IMR-90 (cell line): ENCODE data around the gene FRMD3. TPM values are rescaled to one million over a fixed set of nuclear protein-coding genes. Genes with fewer than 3 reads are reported as not detected.

Experiments used
- ATAC-seq: fragments of 200-7000 bp; cut with Tn5 transposase; 2 replicates; pipeline ENCODE4 v1.9.1; 2020; ENCODE audit warnings: low read depth, mild to moderate bottlenecking, moderate library complexity
- BruUV-seq: library from RNA; stranded (reverse); fragments of 400-500 nt; replicated peaks from 2 replicates; lab custom pipeline; 2021; lab: Mats Ljungman, UMichigan
- CTCF ChIA-PET: fragments of 300-600 bp; formaldehyde crosslinking; extraction: SDS; loops from one replicate; lab custom pipeline; 2021; ENCODE audit warnings: antibody characterized with exemption; lab: Yijun Ruan, JAX
- POLR2A ChIA-PET: fragments of 300-600 bp; sonication (Branson Sonifier 250); formaldehyde crosslinking; loops from one replicate; lab custom pipeline; 2022; ENCODE audit warnings: antibody characterized with exemption; ENCODE audit not compliant: unreplicated experiment; lab: Charles Lee
- DNase-seq: peaks from one replicate; pipeline ENCODE4 v3.0.0; 2013
- H2AFZ ChIP-seq: replicated peaks from 2 replicates; pipeline ENCODE3; 2013; ENCODE audit warnings: low read length, mild to moderate bottlenecking; ENCODE audit not compliant: poor library complexity
- H2AK5ac ChIP-seq: 2 replicates; pipeline ENCODE4 v1.6.1; 2013; ENCODE audit warnings: low read depth, low read length, inconsistent platforms
- H2AK9ac ChIP-seq: replicated peaks from 2 replicates; pipeline ENCODE3; 2013; ENCODE audit warnings: mild to moderate bottlenecking, low read depth, low read length, moderate library complexity; ENCODE audit not compliant: poor library complexity
- H2BK120ac ChIP-seq: 2 replicates; pipeline ENCODE4 v1.6.1; 2013; ENCODE audit warnings: low read depth, low read length, inconsistent platforms
- H2BK15ac ChIP-seq: 3 replicates; pipeline ENCODE4 v1.6.1; 2013; ENCODE audit warnings: low read depth, low read length, inconsistent platforms
- H2BK20ac ChIP-seq: 2 replicates; pipeline ENCODE4 v1.6.1; 2013; ENCODE audit warnings: low read depth, mild to moderate bottlenecking, inconsistent platforms, low read length, moderate library complexity
- H2BK5ac ChIP-seq: 2 replicates; pipeline ENCODE4 v1.6.1; 2013; ENCODE audit warnings: mild to moderate bottlenecking, low read depth, low read length, inconsistent platforms; ENCODE audit not compliant: poor library complexity, severe bottlenecking
- H3K14ac ChIP-seq: replicated peaks from 2 replicates; pipeline ENCODE4 v1.6.1; 2013; ENCODE audit warnings: low read depth, low read length, inconsistent platforms
- H3K18ac ChIP-seq: 2 replicates; pipeline ENCODE4 v1.6.1; 2013; ENCODE audit warnings: low read depth, low read length, control low read depth
- H3K23ac ChIP-seq: 2 replicates; pipeline ENCODE4 v1.6.1; 2013; ENCODE audit warnings: low read depth, low read length, inconsistent platforms
- H3K27ac ChIP-seq: 2 replicates; pipeline ENCODE4 v1.5.1; 2013; ENCODE audit warnings: mild to moderate bottlenecking, control low read depth, low read length; ENCODE audit not compliant: insufficient read depth
- H3K27me3 ChIP-seq: 2 replicates; pipeline ENCODE4 v1.6.1; 2013; ENCODE audit warnings: low read length; ENCODE audit not compliant: control insufficient read depth, insufficient read depth
- H3K36me3 ChIP-seq: 2 replicates; pipeline ENCODE4 v1.6.1; 2013; ENCODE audit warnings: low read length, mixed read lengths; ENCODE audit not compliant: control insufficient read depth, insufficient read depth
- H3K4ac ChIP-seq: 2 replicates; pipeline ENCODE4 v1.6.1; 2013; ENCODE audit warnings: low read depth, low read length, inconsistent platforms
- H3K4me1 ChIP-seq: 2 replicates; pipeline ENCODE4 v1.6.1; 2013; ENCODE audit warnings: low read length, mixed read lengths; ENCODE audit not compliant: control insufficient read depth, insufficient read depth
- H3K4me2 ChIP-seq: 2 replicates; pipeline ENCODE4 v1.6.1; 2013; ENCODE audit warnings: low read depth, mild to moderate bottlenecking, control low read depth, low read length, moderate library complexity
- H3K4me3 ChIP-seq: 2 replicates; pipeline ENCODE4 v1.5.1; 2013; ENCODE audit warnings: low read depth, mild to moderate bottlenecking, control low read depth, low read length, moderate library complexity; ENCODE audit not compliant: insufficient read depth
- H3K56ac ChIP-seq: 2 replicates; pipeline ENCODE4 v1.6.1; 2013; ENCODE audit warnings: low read length, inconsistent platforms; ENCODE audit not compliant: insufficient read depth; ENCODE audit errors: extremely low read depth
- H3K79me1 ChIP-seq, 2 experiments: 2 replicates each; pipeline ENCODE4 v1.6.1; 2013; ENCODE audit warnings: low read length in 2 of 2, inconsistent platforms in 1 of 2, low read depth in 1 of 2
- H3K9ac ChIP-seq: 2 replicates; pipeline ENCODE4 v1.6.1; 2013; ENCODE audit warnings: low read depth, low read length, control low read depth
- H3K9me1 ChIP-seq: 2 replicates; pipeline ENCODE4 v1.6.1; 2013; ENCODE audit warnings: low read length, inconsistent platforms; ENCODE audit not compliant: insufficient read depth
- H3K9me3 ChIP-seq: 2 replicates; pipeline ENCODE4 v1.6.1; 2013; ENCODE audit warnings: low read length; ENCODE audit not compliant: control insufficient read depth, insufficient read depth
- H4K20me1 ChIP-seq: 2 replicates; pipeline ENCODE4 v1.6.1; 2013; ENCODE audit warnings: low read length, inconsistent platforms; ENCODE audit not compliant: insufficient read depth
- H4K5ac ChIP-seq: 2 replicates; pipeline ENCODE4 v1.6.1; 2013; ENCODE audit warnings: mild to moderate bottlenecking, low read depth, low read length, control low read depth
- H4K8ac ChIP-seq, 2 experiments: 2 replicates each; pipeline ENCODE4 v1.6.1; 2013; ENCODE audit warnings: low read depth in 2 of 2, low read length in 2 of 2, control low read depth in 1 of 2, inconsistent platforms in 1 of 2
- H4K91ac ChIP-seq: 2 replicates; pipeline ENCODE4 v1.6.1; 2013; ENCODE audit warnings: low read depth, low read length, inconsistent platforms; ENCODE audit not compliant: insufficient read depth
- BHLHE40 ChIP-seq: fragments of 150-350 bp; IDR thresholded peaks from 2 replicates; pipeline ENCODE4 v1.6.1; 2016; ENCODE audit warnings: mild to moderate bottlenecking, low read depth, low read length
- CEBPB ChIP-seq: IDR thresholded peaks from 2 replicates; pipeline ENCODE4 v1.6.1; 2012; ENCODE audit warnings: low read depth, low read length, improper control_type of control experiment
- CHD1 ChIP-seq: IDR thresholded peaks from 2 replicates; pipeline ENCODE4 v1.6.1; 2012; ENCODE audit warnings: low read depth, low read length, improper control_type of control experiment
- CTCF ChIP-seq: conservative IDR thresholded peaks from 2 replicates; pipeline ENCODE4 v1.5.1; 2012; ENCODE audit warnings: mild to moderate bottlenecking, low read depth, low read length, improper control_type of control experiment
- ELK1 ChIP-seq: fragments of 150-350 bp; IDR thresholded peaks from 2 replicates; pipeline ENCODE4 v1.6.1; 2016; ENCODE audit warnings: low read depth, mild to moderate bottlenecking, low read length, moderate library complexity, borderline replicate concordance
- FOS ChIP-seq: fragments of 150-350 bp; IDR thresholded peaks from 2 replicates; pipeline ENCODE4 v1.6.1; 2016; ENCODE audit warnings: low read depth, low read length
- MAFK ChIP-seq: IDR thresholded peaks from 2 replicates; pipeline ENCODE4 v1.6.1; 2012; ENCODE audit warnings: low read depth, low read length, improper control_type of control experiment
- MAZ ChIP-seq: IDR thresholded peaks from 2 replicates; pipeline ENCODE4 v1.6.1; 2012; ENCODE audit warnings: low read depth, mild to moderate bottlenecking, low read length, improper control_type of control experiment, moderate library complexity, borderline replicate concordance
- MXI1 ChIP-seq: IDR thresholded peaks from 2 replicates; pipeline ENCODE4 v1.6.1; 2012; ENCODE audit warnings: low read depth, mild to moderate bottlenecking, low read length, moderate library complexity, borderline replicate concordance
- NFE2L2 ChIP-seq: fragments of 150-350 bp; IDR thresholded peaks from 2 replicates; pipeline ENCODE4 v1.6.1; 2016; ENCODE audit warnings: low read depth, mild to moderate bottlenecking, low read length
- POLR2A ChIP-seq: IDR thresholded peaks from 2 replicates; pipeline ENCODE4 v1.6.1; 2012; ENCODE audit warnings: mild to moderate bottlenecking, low read depth, low read length
- RAD21 ChIP-seq: IDR thresholded peaks from 2 replicates; pipeline ENCODE4 v1.6.1; 2012; ENCODE audit warnings: low read length, improper control_type of control experiment
- RCOR1 ChIP-seq: IDR thresholded peaks from 2 replicates; pipeline ENCODE4 v1.6.1; 2012; ENCODE audit warnings: mild to moderate bottlenecking, low read length, improper control_type of control experiment; ENCODE audit not compliant: insufficient replicate concordance
- RFX5 ChIP-seq: IDR thresholded peaks from 2 replicates; pipeline ENCODE4 v1.8.0; 2012; ENCODE audit warnings: low read depth, mild to moderate bottlenecking, low read length, moderate library complexity
- SMC3 ChIP-seq: fragments of 150-350 bp; IDR thresholded peaks from 2 replicates; pipeline ENCODE4 v1.6.1; 2016; ENCODE audit warnings: low read depth, mild to moderate bottlenecking, antibody characterized with exemption, low read length, moderate library complexity
- USF2 ChIP-seq: fragments of 150-350 bp; IDR thresholded peaks from 2 replicates; pipeline ENCODE4 v1.6.1; 2017; ENCODE audit warnings: mild to moderate bottlenecking, antibody characterized with exemption, low read length, low read depth
- WGBS, 2 experiments: methylation state at CpG; one replicate each; pipeline versions ENCODE4 v1.1.5 to v1.1.7; 2013; ENCODE audit warnings: missing lambda C conversion rate in 2 of 2; ENCODE audit not compliant: insufficient read length in 1 of 2; ENCODE audit errors: extremely low coverage in 2 of 2; 5-methylcytosine and 5-hydroxymethylcytosine counted together
- dilution Hi-C: fragments of 300-500 bp; cut with HindIII; formaldehyde crosslinking; loops from one replicate; pipeline ENCODE4 v1.14.3; 2018; ENCODE audit warnings: low sequenced_read_pairs; ENCODE audit not compliant: unreplicated experiment
- in situ Hi-C: fragments of 300-500 bp; cut with MboI; formaldehyde crosslinking; loops from 3 replicates; pipeline ENCODE4 v1.14.3; 2019; ENCODE audit warnings: low sequenced_read_pairs, inconsistent platforms, mixed read lengths
- intact Hi-C: fragments of 100-400 bp; cut with micrococcal nuclease; formaldehyde crosslinking; loops from 2 replicates; pipeline ENCODE4 v1.10.0; 2022
- polyA plus RNA-seq, 3 experiments: library from polyadenylated mRNA; depleted of rRNA; stranded (reverse); fragments of >200 nt; gene quantifications; 2 replicates each; pipeline ENCODE4 v1.2.3, GENCODE V29; 2012; ENCODE audit warnings: low replicate concordance in 1 of 3
- total RNA-seq: library from RNA; depleted of rRNA; stranded (reverse); fragments of >200 nt; gene quantifications from 2 replicates; pipeline ENCODE4 v1.2.3, GENCODE V29; 2012

The FRMD3 gene
- total and polyA plus RNA-seq, 2 of the 4 experiments (the other 2 are of a cell fraction), result 0.02 to 0.18 TPM

GRCh38 chr9:83505282-83505681 lies 32.9 kb downstream of the FRMD3 start:
- no peak overlapping the region for H2AK9ac ChIP-seq
- no peak overlapping the region for H3K4ac ChIP-seq
- WGBS, 2 experiments, result no CpG with 5 or more reads among the region's 4 CpGs
- H2BK20ac ChIP-seq, result no peak overlapping the region
- no peak for TF ChIP-seq MAFK
- no peak for TF ChIP-seq CTCF
- TF ChIP-seq BHLHE40, result no peak
- TF ChIP-seq RAD21, result no peak
- TF ChIP-seq RFX5, result no peak
- no peak for TF ChIP-seq CHD1
- no peak for TF ChIP-seq MAZ
- TF ChIP-seq MXI1, result no peak
- no peak for TF ChIP-seq POLR2A
- TF ChIP-seq ELK1, result no peak
- TF ChIP-seq USF2, result no peak
- TF ChIP-seq NFE2L2, result no peak
- no peak for TF ChIP-seq RCOR1
- no peak for TF ChIP-seq CEBPB
- TF ChIP-seq FOS, result no peak
- TF ChIP-seq SMC3, result no peak
- H4K20me1 ChIP-seq, result no peaks in the 10 kb centered on the region
- no peaks in the 10 kb centered on the region for H3K9me3 ChIP-seq
- no peak overlapping the region for H3K14ac ChIP-seq
- H2BK120ac ChIP-seq, result no peak overlapping the region
- H3K4me3 ChIP-seq, result no peak overlapping the region
- intact Hi-C loops (no loop called here), in situ Hi-C loops (no loop called here), dilution Hi-C loops (no loop called here)
- ChIA-PET CTCF (interaction anchor here (1.1 kb wide), 1 partner anchor 33 kb away, joined by 4 read pairs; the partner anchor contains the start of gene FRMD3), POLR2A (no interaction called here)
- H2AK5ac ChIP-seq, result no peak overlapping the region
- H3K9me1 ChIP-seq, result no peaks in the 10 kb centered on the region
- no peak overlapping the region for H3K18ac ChIP-seq
- no peak overlapping the region for H4K91ac ChIP-seq
- no peak overlapping the region for H4K5ac ChIP-seq
- no peak overlapping the region for H2AFZ ChIP-seq
- H4K8ac ChIP-seq, result no peak overlapping the region
- H3K27ac ChIP-seq, result no peak overlapping the region
- no peak for ATAC-seq
- H3K36me3 ChIP-seq, result no peaks in the 10 kb centered on the region
- H3K4me2 ChIP-seq, result no peak overlapping the region
- DNase-seq, result no peak
- H3K9ac ChIP-seq, result no peak overlapping the region
- no peak overlapping the region for H2BK5ac ChIP-seq
- no peak overlapping the region for H3K56ac ChIP-seq
- H2BK15ac ChIP-seq, result no peak overlapping the region
- BruUV-seq, result no TSS peak
- no peak overlapping the region for H3K23ac ChIP-seq
- H3K4me1 ChIP-seq, result no peaks in the 10 kb centered on the region
- no peaks in the 10 kb centered on the region for H3K27me3 ChIP-seq
- H3K79me1 ChIP-seq, result no peaks in the 10 kb centered on the region
